ENCODE results near the gene THOC6.

The THOC6 gene

DNA sequence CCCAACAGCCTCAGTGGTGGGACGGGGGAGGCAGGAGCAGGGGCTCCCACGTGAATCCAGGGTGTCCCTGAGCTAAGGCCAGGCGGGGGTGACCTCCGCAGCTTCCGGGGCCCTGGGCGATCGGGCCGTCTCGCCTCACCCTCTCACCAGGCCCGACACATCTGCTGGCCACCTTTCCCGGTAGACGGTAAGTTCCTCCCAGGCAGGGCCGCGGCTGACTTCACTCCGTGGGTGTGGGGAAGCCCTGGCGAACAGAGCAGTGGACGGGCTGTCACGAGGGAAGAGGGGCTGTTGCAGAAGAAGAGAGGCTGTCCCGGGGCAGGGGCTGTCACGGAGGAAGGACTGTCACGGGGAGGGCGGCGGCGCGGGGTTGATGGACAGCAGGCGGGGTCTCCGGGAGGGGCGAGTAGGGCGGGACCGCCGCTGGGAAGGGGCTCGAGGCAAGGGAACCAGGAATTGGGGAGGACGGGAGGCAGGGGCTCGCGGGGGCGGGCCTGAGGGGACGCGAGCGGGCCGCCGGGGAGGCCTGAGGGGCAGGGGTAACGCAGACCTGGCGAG is 44.1 kb upstream of the THOC6 start:
- H4K20me1 ChIP-seq (ENCODE audit: insufficient read depth, low read length): no peaks in the 10 kb centered on the region
- no peaks in the 10 kb centered on the region for H3K9me3 ChIP-seq (ENCODE audit: low read length)
- H3K27ac ChIP-seq (ENCODE audit: low read depth, low read length, poor library complexity, severe bottlenecking): peak overlapping the region; percentile 61
- peaks cover 36% of the 10 kb centered on the region for H3K36me3 ChIP-seq (ENCODE audit: insufficient read depth, low read length)
- H3F3A ChIP-seq (ENCODE audit: insufficient read depth, low read length): no peaks in the 10 kb centered on the region
- peak overlapping the region; percentile 85 for H3K4me2 ChIP-seq (ENCODE audit: low read length)
- H3K79me2 ChIP-seq (ENCODE audit: insufficient read depth, low read length): peaks cover 3% of the 10 kb centered on the region; the same call in 1 of the 2 replicates
- H3K9me2 ChIP-seq (ENCODE audit: low read depth, low read length): no peaks in the 10 kb centered on the region
- H3K4me1 ChIP-seq (ENCODE audit: insufficient read depth, low read length, severe bottlenecking): peaks cover 57% of the 10 kb centered on the region
- TF ChIP-seq CTCF (IDR thresholded peaks at IDR 0.05; ENCODE audit: low read length): no peak
- TF ChIP-seq EZH2 (IDR thresholded peaks at IDR 0.05; ENCODE audit: borderline replicate concordance, low read length): no peak
- peak overlapping the region; percentile 96 for H3K4me3 ChIP-seq (ENCODE audit: low read depth, low read length, poor library complexity, severe bottlenecking)
- H3K9ac ChIP-seq (ENCODE audit: low read length): peak overlapping the region; percentile 91
- no peak overlapping the region for H2AFZ ChIP-seq (ENCODE audit: low read length)
- no peaks in the 10 kb centered on the region for H3K27me3 ChIP-seq (ENCODE audit: insufficient read depth, low read length)

DNA sequence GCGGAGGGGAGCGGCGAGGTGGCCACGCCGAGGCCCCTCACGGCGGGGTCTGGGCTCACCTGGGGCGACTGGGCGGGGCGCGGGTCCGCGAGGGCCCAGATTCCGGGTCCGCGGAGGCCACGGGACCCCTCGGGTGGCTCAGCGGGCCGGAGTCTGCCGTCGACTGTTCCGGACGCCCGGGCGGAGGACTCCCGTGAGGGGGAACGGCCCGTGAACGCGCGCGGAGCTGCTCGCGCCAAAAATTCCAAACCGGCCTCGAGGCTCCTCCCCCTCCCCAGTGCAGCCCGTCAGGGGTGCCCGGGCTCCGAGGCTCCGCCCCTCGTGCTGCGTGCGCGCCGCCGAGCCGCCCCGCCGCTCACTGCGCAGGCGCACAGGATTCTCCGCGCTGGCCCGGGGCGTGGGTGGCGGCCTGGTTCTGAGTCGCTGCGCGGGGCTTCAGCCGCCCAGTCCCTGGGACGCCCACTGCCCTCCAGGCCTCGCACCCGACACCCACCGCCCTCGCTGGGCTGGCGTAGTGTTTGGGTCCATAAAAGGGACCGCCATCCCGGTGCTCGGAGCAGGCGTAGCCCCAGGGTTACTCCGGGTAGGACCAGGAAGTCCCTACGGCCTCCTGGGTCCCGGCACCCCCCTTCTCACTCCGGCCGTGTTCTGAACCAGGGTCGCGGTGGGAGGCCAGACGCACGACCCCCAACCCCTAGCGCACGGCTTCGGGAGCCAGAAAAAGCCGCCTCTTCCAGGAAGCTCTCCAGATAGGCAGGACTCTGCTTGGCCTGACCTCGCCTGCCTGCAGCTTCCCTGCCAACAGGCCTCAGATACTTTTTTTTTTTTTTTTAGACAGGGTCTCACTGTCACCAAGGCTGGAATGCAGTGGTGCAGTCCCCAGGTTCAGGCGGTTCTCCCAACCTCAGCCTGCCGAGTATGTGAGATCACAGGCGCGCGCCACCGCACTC is 43.3 kb upstream of the THOC6 start, which contains the start of gene PKMYT1:
TSS of gene PKMYT1 (minus strand) at position 220 of the 950 bp plus-strand sequence. CDS start 789 bp downstream, outside the sequence.
- Histone ChIP-seq H3K4me2 (ENCODE audit: low read length) (peak within 1 kb of the TSS; percentile 85), H3K4me1 (ENCODE audit: insufficient read depth, low read length, severe bottlenecking) (peaks cover 52% of the 10 kb centered on the region), H3K9me2 (ENCODE audit: low read depth, low read length) (no peaks in the 10 kb centered on the region), H3K9ac (ENCODE audit: low read length) (peak within 1 kb of the TSS; percentile 91), H3K9me3 (ENCODE audit: low read length) (no peaks in the 10 kb centered on the region), H3K4me3 (ENCODE audit: low read depth, low read length, poor library complexity, severe bottlenecking) (peak within 1 kb of the TSS; percentile 96), H3K27me3 (ENCODE audit: insufficient read depth, low read length) (no peaks in the 10 kb centered on the region), H3K79me2 (ENCODE audit: insufficient read depth, low read length) (peaks cover 3% of the 10 kb centered on the region; the same call in 1 of the 2 replicates), H2AFZ (ENCODE audit: low read length) (no peak within 1 kb of the TSS), H4K20me1 (ENCODE audit: insufficient read depth, low read length) (no peaks in the 10 kb centered on the region), H3K27ac (ENCODE audit: low read depth, low read length, poor library complexity, severe bottlenecking) (peak within 1 kb of the TSS; percentile 61), H3K36me3 (ENCODE audit: insufficient read depth, low read length) (peaks cover 29% of the 10 kb centered on the region), H3F3A (ENCODE audit: insufficient read depth, low read length) (no peaks in the 10 kb centered on the region)
- TF ChIP-seq CTCF (IDR thresholded peaks at IDR 0.05; ENCODE audit: low read length) (no peak), EZH2 (IDR thresholded peaks at IDR 0.05; ENCODE audit: borderline replicate concordance, low read length) (no peak)

GRCh38 chr16:2981177-2981898 is 42.5 kb upstream of the THOC6 start:
- Histone ChIP-seq H3K27ac (ENCODE audit: low read depth, low read length, poor library complexity, severe bottlenecking) (no peak overlapping the region), H3K4me1 (ENCODE audit: insufficient read depth, low read length, severe bottlenecking) (peaks cover 49% of the 10 kb centered on the region)

More at GRCh38 chr16:2981177-2981898, 42.5 kb upstream of the THOC6 start:
- Histone ChIP-seq H3K9me3 (ENCODE audit: low read length) (no peaks in the 10 kb centered on the region), H3K4me2 (ENCODE audit: low read length) (peak overlapping the region; percentile 85), H3K36me3 (ENCODE audit: insufficient read depth, low read length) (peaks cover 20% of the 10 kb centered on the region), H2AFZ (ENCODE audit: low read length) (no peak overlapping the region), H3K9me2 (ENCODE audit: low read depth, low read length) (no peaks in the 10 kb centered on the region), H3K4me3 (ENCODE audit: low read depth, low read length, poor library complexity, severe bottlenecking) (peak overlapping the region; percentile 96), H3K79me2 (ENCODE audit: insufficient read depth, low read length) (peaks cover 3% of the 10 kb centered on the region; the same call in 1 of the 2 replicates), H3F3A (ENCODE audit: insufficient read depth, low read length) (no peaks in the 10 kb centered on the region), H4K20me1 (ENCODE audit: insufficient read depth, low read length) (no peaks in the 10 kb centered on the region), H3K27me3 (ENCODE audit: insufficient read depth, low read length) (no peaks in the 10 kb centered on the region), H3K9ac (ENCODE audit: low read length) (peak overlapping the region; percentile 91; the same call in 1 of the 2 replicates)
- no peak for TF ChIP-seq CTCF (IDR thresholded peaks at IDR 0.05; ENCODE audit: low read length)
- no peak for TF ChIP-seq EZH2 (IDR thresholded peaks at IDR 0.05; ENCODE audit: borderline replicate concordance, low read length)

Measured in OCI-LY1 (cell line).